ENCODE data around the gene ABR.

The ABR gene

GRCh38 chr17:1035546-1036170 lies 144.1 kb downstream of the ABR start:
- Histone ChIP-seq H3K4me2 (ENCODE audit: low read length) (no peak overlapping the region), H3K9ac (no peak overlapping the region), H3K9me3 (ENCODE audit: control insufficient read depth, low read length) (no peaks in the 10 kb centered on the region), H3K27ac (no peak overlapping the region), H2AFZ (no peak overlapping the region), H3K36me3 (ENCODE audit: control insufficient read depth, insufficient read depth, low read length) (no peaks in the 10 kb centered on the region), H3K79me2 (peaks cover 11% of the 10 kb centered on the region), H3K4me3 (ENCODE audit: low read depth, low read length) (no peak overlapping the region), H3K4me1 (peaks cover 22% of the 10 kb centered on the region), H3K27me3 (ENCODE audit: control insufficient read depth, insufficient read depth, low read length) (no peaks in the 10 kb centered on the region)
- TF ChIP-seq, protein P1, sequence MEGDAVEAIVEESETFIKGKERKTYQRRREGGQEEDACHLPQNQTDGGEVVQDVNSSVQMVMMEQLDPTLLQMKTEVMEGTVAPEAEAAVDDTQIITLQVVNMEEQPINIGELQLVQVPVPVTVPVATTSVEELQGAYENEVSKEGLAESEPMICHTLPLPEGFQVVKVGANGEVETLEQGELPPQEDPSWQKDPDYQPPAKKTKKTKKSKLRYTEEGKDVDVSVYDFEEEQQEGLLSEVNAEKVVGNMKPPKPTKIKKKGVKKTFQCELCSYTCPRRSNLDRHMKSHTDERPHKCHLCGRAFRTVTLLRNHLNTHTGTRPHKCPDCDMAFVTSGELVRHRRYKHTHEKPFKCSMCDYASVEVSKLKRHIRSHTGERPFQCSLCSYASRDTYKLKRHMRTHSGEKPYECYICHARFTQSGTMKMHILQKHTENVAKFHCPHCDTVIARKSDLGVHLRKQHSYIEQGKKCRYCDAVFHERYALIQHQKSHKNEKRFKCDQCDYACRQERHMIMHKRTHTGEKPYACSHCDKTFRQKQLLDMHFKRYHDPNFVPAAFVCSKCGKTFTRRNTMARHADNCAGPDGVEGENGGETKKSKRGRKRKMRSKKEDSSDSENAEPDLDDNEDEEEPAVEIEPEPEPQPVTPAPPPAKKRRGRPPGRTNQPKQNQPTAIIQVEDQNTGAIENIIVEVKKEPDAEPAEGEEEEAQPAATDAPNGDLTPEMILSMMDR (IDR thresholded peaks at IDR 0.05) = no peak

DNA sequence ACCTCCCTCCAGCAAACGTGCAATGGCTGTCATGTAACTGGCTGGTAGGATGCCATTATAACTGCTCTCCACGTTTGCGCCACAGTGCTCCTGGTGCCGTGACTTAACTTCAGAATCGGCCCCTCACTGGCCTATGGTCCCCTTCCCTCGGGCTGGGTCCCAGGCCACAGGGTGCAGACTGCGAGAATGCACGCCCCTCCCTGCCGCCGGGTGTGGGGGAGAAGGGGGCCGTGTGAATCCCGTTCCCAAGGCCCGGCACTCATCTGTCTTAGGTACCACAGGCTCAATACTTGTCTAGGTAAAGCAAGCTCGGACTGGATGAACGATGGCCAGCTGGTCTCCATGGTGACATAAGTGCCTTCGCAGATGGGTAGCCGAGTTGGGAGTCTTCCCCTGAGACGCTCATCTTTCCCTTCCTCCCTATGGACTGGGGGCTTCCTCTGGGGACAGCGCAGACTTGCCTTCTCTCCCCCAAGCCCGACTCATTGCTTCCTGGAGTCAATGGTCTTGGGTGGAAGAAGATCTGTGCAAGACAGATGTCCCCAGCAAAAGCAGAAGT lies 145.1 kb downstream of the ABR start:
- Histone ChIP-seq H3K9me3 (ENCODE audit: control insufficient read depth, low read length) (no peaks in the 10 kb centered on the region), H2AFZ (no peak overlapping the region), H3K27me3 (ENCODE audit: control insufficient read depth, insufficient read depth, low read length) (no peaks in the 10 kb centered on the region), H3K4me3 (ENCODE audit: low read depth, low read length) (no peak overlapping the region), H3K79me2 (peaks cover 3% of the 10 kb centered on the region), H3K9ac (no peak overlapping the region), H3K27ac (peak overlapping the region; percentile 93), H3K36me3 (ENCODE audit: control insufficient read depth, insufficient read depth, low read length) (no peaks in the 10 kb centered on the region), H3K4me2 (ENCODE audit: low read length) (no peak overlapping the region), H3K4me1 (peaks cover 30% of the 10 kb centered on the region)
- TF ChIP-seq, protein P1 (IDR thresholded peaks at IDR 0.05) = no peak

GRCh38 chr17:1033503-1033902 lies 146.3 kb downstream of the ABR start:
- peak overlapping the region; percentile 9 for H2AFZ ChIP-seq
- H3K4me1 ChIP-seq = peaks cover 30% of the 10 kb centered on the region
- no peak overlapping the region for H3K9ac ChIP-seq
- H3K4me2 ChIP-seq (ENCODE audit: low read length) = no peak overlapping the region
- TF ChIP-seq, protein P1 (IDR thresholded peaks at IDR 0.05) = no peak
- H3K36me3 ChIP-seq (ENCODE audit: control insufficient read depth, insufficient read depth, low read length) = no peaks in the 10 kb centered on the region
- no peak overlapping the region for H3K4me3 ChIP-seq (ENCODE audit: low read depth, low read length)
- H3K9me3 ChIP-seq (ENCODE audit: control insufficient read depth, low read length) = no peaks in the 10 kb centered on the region
- H3K27me3 ChIP-seq (ENCODE audit: control insufficient read depth, insufficient read depth, low read length) = no peaks in the 10 kb centered on the region
- H3K79me2 ChIP-seq = peaks cover 6% of the 10 kb centered on the region
- peak overlapping the region; percentile 93 for H3K27ac ChIP-seq

GRCh38 chr17:1032391-1032790 lies 147.4 kb downstream of the ABR start:
- Histone ChIP-seq H3K27ac (peak overlapping the region; percentile 93), H3K4me1 (peaks cover 30% of the 10 kb centered on the region), H3K4me2 (ENCODE audit: low read length) (peak overlapping the region; percentile 72), H3K4me3 (ENCODE audit: low read depth, low read length) (peak overlapping the region; percentile 53), H3K36me3 (ENCODE audit: control insufficient read depth, insufficient read depth, low read length) (no peaks in the 10 kb centered on the region), H3K27me3 (ENCODE audit: control insufficient read depth, insufficient read depth, low read length) (no peaks in the 10 kb centered on the region), H3K9ac (no peak overlapping the region), H2AFZ (peak overlapping the region; percentile 20), H3K9me3 (ENCODE audit: control insufficient read depth, low read length) (no peaks in the 10 kb centered on the region), H3K79me2 (peaks cover 6% of the 10 kb centered on the region)
- TF ChIP-seq, protein P1 (IDR thresholded peaks at IDR 0.05) = no peak

GRCh38 chr17:1031711-1032110 lies 148.1 kb downstream of the ABR start:
- Histone ChIP-seq H3K27ac (peak overlapping the region; percentile 93), H3K79me2 (peaks cover 11% of the 10 kb centered on the region), H3K4me3 (ENCODE audit: low read depth, low read length) (peak overlapping the region; percentile 53), H2AFZ (peak overlapping the region; percentile 74), H3K9ac (no peak overlapping the region), H3K9me3 (ENCODE audit: control insufficient read depth, low read length) (no peaks in the 10 kb centered on the region), H3K4me1 (peaks cover 30% of the 10 kb centered on the region), H3K36me3 (ENCODE audit: control insufficient read depth, insufficient read depth, low read length) (no peaks in the 10 kb centered on the region), H3K27me3 (ENCODE audit: control insufficient read depth, insufficient read depth, low read length) (no peaks in the 10 kb centered on the region), H3K4me2 (ENCODE audit: low read length) (peak overlapping the region; percentile 72)
- TF ChIP-seq, protein P1 (IDR thresholded peaks at IDR 0.05) = no peak

Measured in parathyroid adenoma (tissue), 2 donors.